ENCODE results near the gene ACKR3.

ACKR3 gene

DNA sequence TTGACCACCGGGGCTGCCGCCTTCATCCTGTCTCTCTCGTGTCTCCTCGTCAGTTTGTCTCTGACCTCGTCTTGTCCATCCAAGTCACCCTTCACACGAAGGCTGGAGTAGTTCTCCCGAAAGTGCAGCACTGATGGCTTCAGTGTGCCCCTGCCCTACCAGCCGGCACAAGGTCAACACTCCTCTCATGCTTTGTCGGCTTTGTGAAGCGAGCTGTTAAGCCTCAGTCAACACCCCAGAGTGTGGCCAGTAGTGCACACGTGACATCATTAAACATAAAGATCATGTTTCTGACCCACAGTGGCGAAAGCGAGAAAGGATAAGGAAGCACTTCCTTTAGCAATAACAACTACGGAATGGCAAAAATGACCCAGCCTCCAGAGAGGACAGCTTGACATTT lies 23.2 kb downstream of the ACKR3 start:
- TF ChIP-seq, protein P1, sequence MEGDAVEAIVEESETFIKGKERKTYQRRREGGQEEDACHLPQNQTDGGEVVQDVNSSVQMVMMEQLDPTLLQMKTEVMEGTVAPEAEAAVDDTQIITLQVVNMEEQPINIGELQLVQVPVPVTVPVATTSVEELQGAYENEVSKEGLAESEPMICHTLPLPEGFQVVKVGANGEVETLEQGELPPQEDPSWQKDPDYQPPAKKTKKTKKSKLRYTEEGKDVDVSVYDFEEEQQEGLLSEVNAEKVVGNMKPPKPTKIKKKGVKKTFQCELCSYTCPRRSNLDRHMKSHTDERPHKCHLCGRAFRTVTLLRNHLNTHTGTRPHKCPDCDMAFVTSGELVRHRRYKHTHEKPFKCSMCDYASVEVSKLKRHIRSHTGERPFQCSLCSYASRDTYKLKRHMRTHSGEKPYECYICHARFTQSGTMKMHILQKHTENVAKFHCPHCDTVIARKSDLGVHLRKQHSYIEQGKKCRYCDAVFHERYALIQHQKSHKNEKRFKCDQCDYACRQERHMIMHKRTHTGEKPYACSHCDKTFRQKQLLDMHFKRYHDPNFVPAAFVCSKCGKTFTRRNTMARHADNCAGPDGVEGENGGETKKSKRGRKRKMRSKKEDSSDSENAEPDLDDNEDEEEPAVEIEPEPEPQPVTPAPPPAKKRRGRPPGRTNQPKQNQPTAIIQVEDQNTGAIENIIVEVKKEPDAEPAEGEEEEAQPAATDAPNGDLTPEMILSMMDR (IDR thresholded peaks at IDR 0.05; ENCODE audit: borderline replicate concordance, insufficient read depth, low read depth, low read length): no peak
- H3K4me3 ChIP-seq (ENCODE audit: low read depth, low read length): no peak overlapping the region

DNA sequence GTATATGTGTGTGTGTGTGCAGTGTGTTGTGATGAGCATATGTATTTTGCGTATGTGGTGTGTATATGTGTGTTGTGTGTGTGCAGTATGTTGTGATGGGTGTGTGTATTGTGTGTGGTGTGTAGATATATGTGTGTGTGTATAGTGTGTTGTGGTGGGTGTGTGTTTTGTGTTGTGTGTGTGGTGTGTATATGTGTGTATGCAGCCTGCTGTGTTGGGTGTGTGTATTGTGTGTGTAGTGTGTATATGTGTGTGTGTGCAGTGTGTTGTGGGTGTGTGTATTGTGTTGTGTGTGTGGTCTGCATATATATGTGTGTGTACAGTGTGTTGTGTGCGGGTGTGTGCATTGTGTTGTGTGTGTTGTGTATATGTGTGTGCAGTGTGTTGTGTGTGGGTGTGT lies 23.9 kb downstream of the ACKR3 start:
- H3K4me3 ChIP-seq (ENCODE audit: low read depth, low read length): no peak overlapping the region
- TF ChIP-seq, protein P1 (IDR thresholded peaks at IDR 0.05; ENCODE audit: borderline replicate concordance, insufficient read depth, low read depth, low read length): no peak

DNA sequence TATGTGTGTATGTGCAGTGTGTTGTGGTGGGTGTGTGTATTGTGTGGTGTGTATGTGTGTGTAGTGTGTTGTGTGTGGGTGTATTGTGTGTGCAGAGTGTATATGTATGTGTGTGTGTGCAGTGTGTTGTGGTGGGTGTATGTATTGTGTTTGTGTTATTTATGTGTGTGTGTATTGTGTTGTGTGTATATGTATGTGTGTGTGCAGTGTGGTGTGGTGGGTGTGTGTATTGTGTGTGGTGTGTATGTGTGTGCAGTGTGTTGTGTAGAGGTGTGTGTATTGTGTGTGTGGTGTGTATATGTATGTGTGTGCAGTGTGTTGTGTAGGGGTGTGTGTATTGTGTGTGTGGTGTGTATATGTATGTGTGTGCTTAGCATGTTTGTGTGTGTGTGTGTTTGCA lies 24.3 kb downstream of the ACKR3 start:
- no peak overlapping the region for H3K4me3 ChIP-seq (ENCODE audit: low read depth, low read length)
- TF ChIP-seq, protein P1 (IDR thresholded peaks at IDR 0.05; ENCODE audit: borderline replicate concordance, insufficient read depth, low read depth, low read length): no peak

DNA sequence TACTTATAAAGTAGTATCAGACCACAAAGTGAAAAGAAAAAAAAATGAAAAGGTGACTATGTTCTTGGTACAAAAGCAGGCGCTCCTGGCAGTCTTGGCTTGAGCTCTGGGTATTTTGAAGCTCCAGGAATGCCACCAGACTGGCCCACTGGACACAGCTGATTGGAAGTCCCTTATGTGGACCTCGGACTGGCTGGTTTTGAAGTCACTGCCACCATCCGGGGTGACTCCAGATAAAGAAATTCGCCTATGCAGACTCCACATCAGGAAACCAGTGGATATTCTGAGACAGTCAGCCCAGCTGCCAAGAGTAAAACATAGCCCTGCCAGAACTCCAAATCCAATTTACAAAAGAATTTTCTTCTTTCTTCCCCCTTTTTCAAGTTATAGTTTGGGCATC lies 28.0 kb downstream of the ACKR3 start:
- TF ChIP-seq, protein P1 (IDR thresholded peaks at IDR 0.05; ENCODE audit: borderline replicate concordance, insufficient read depth, low read depth, low read length): no peak
- no peak overlapping the region for H3K4me3 ChIP-seq (ENCODE audit: low read depth, low read length)

DNA sequence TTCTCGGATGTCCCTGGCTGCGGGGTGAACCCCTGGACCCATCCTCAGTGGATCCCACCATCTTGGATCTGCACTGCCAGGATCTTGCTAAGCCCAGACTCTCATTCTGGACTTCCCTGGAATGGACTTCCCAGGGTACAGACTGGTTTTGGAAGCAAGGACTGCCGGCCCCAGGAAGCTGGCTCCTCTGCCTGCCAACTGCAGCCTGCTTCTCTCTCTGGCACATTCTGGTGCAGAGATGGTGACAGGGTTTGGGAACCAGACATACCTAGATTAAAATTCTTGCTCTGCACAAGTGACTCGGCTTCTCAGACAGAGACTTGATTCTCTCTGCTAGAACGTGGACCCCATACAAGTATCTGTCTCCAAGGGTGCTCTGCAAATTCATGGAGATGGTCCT lies 29.4 kb downstream of the ACKR3 start:
- TF ChIP-seq, protein P1 (IDR thresholded peaks at IDR 0.05; ENCODE audit: borderline replicate concordance, insufficient read depth, low read depth, low read length): no peak
- H3K4me3 ChIP-seq (ENCODE audit: low read depth, low read length): no peak overlapping the region

DNA sequence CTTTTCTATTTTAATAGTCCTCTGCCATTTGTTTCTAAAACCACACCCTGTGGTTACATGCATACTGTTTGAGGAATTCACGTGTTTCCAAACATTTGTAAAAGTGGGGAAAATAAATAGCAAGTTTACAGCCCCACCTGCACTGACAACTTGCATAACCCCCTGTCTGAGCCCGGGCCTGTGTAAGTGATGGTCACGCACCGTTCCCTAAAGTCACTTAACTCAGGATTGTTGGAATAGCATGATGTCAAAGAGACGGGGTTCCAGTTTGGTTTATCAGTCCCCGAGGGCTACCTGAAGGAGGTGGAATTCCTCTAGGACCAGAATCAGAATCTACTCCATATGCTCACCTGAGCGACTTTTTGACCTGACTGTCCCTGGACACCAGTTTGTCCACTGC lies 30.5 kb downstream of the ACKR3 start:
- TF ChIP-seq, protein P1 (IDR thresholded peaks at IDR 0.05; ENCODE audit: borderline replicate concordance, insufficient read depth, low read depth, low read length): no peak
- H3K4me3 ChIP-seq (ENCODE audit: low read depth, low read length): no peak overlapping the region

DNA sequence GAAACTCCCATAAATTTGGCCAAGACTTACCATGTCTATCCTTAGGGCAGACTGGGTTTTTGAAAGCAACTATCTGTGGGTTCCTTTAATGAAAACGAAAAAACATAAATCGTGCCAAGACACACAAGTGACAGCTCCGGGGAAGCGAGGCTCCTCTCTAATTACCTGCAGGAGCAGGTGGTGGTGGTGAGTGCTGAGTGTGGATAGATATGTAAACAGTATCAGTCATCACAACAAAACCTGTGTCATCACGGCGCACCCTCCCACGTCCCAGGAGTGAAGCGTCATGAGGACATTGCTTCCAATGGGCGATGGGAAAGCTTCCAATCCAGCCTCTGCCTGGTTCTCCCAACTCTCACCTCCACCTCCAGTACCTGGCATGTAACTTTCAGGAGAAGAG lies 31.3 kb downstream of the ACKR3 start:
- no peak overlapping the region for H3K4me3 ChIP-seq (ENCODE audit: low read depth, low read length)
- TF ChIP-seq, protein P1 (IDR thresholded peaks at IDR 0.05; ENCODE audit: borderline replicate concordance, insufficient read depth, low read depth, low read length): no peak
